ENCODE results near the gene MCTP1. TPM values are rescaled to one million over a fixed set of nuclear protein-coding genes. Genes with fewer than 3 reads are reported as not detected.

Gene MCTP1
- polyA plus RNA-seq, 3 donors = 34.4 to 72.9 (median 55.5) TPM

GRCh38 chr5:95068289-95068910 lies 216.5 kb downstream of the MCTP1 start:
- peak overlapping the region; percentile 65 to 94 (median 91) for H3K27ac Mint-ChIP-seq
- H3K36me3 Mint-ChIP-seq = peaks cover 12 to 21% of the 10 kb centered on the region in 2 donors

GRCh38 chr5:95066048-95066447 lies 218.8 kb downstream of the MCTP1 start:
- Histone ChIP-seq H3K27me3 (ENCODE audit: control insufficient read depth in 2 of 2, insufficient read depth in 2 of 2, low read length in 2 of 2) (no peaks in the 10 kb centered on the region), H2AFZ (ENCODE audit: insufficient read depth, low read depth, low read length, poor library complexity, severe bottlenecking) (no peak overlapping the region), H3K4me2 (replicated peaks; ENCODE audit: extremely low read depth, low read length, poor library complexity, severe bottlenecking) (no peak overlapping the region), H3K9me3 (replicated peaks in 1 of 2; ENCODE audit: control insufficient read depth in 1 of 2, insufficient read depth in 1 of 2, low read length in 2 of 2) (no peaks in the 10 kb centered on the region), H3K79me2 (ENCODE audit: insufficient read depth, low read length) (peaks cover 91% of the 10 kb centered on the region), H3K36me3 (replicated peaks in 1 of 2; ENCODE audit: control insufficient read depth in 1 of 2, insufficient read depth in 2 of 2, low read length in 2 of 2) (no peaks in the 10 kb centered on the region), H4K20me1 (ENCODE audit: insufficient read depth, low read length) (peaks cover 82% of the 10 kb centered on the region), H3K9ac (ENCODE audit: insufficient read depth, low read length, poor library complexity, severe bottlenecking) (no peak overlapping the region), H3K27ac (ENCODE audit: low read depth in 1 of 2, low read length in 2 of 2) (peak overlapping the region in 1 of 2 donors; percentile 29), H3K4me1 (ENCODE audit: control insufficient read depth in 1 of 2, insufficient read depth in 2 of 2, low read length in 2 of 2) (peaks cover 35 to 45% of the 10 kb centered on the region in 2 donors), H3K4me3 (replicated peaks in 1 of 3; ENCODE audit: low read depth in 2 of 3, low read length in 3 of 3) (no peak overlapping the region)
- DNase-seq = no peak
- H3K9me3 Mint-ChIP-seq = peaks cover 0 to 2% (median 0%) of the 10 kb centered on the region in 7 donors
- H3K27me3 Mint-ChIP-seq (ENCODE audit: low read depth in 3 of 3) = peaks cover 0 to 1% (median 0%) of the 10 kb centered on the region in 3 donors
- H3K4me3 Mint-ChIP-seq = no peak overlapping the region
- peaks cover 44% of the 10 kb centered on the region for H3K4me1 Mint-ChIP-seq
- intact Hi-C loops (cut with micrococcal nuclease) = no loop called here
- TF ChIP-seq CTCF (IDR thresholded peaks at IDR 0.05) = no peak
- peaks cover 12 to 14% of the 10 kb centered on the region in 2 donors for H3K36me3 Mint-ChIP-seq
- H3K27ac Mint-ChIP-seq = peak overlapping the region in 5 of 7 donors; percentile 1 to 79 (median 76)
- WGBS (ENCODE audit: insufficient coverage) = no CpG with 5 or more reads among the region's 1 CpG

More at GRCh38 chr5:95068289-95068910, 216.5 kb downstream of the MCTP1 start:
- Histone ChIP-seq H3K36me3 (replicated peaks in 1 of 2; ENCODE audit: control insufficient read depth in 1 of 2, insufficient read depth in 2 of 2, low read length in 2 of 2) (no peaks in the 10 kb centered on the region), H3K9ac (ENCODE audit: insufficient read depth, low read length, poor library complexity, severe bottlenecking) (no peak overlapping the region), H3K27me3 (ENCODE audit: control insufficient read depth in 2 of 2, insufficient read depth in 2 of 2, low read length in 2 of 2) (no peaks in the 10 kb centered on the region), H3K4me1 (ENCODE audit: control insufficient read depth in 1 of 2, insufficient read depth in 2 of 2, low read length in 2 of 2) (peaks cover 42 to 59% of the 10 kb centered on the region in 2 donors), H3K27ac (ENCODE audit: low read depth in 1 of 2, low read length in 2 of 2) (peak overlapping the region in 1 of 2 donors; percentile 68), H4K20me1 (ENCODE audit: insufficient read depth, low read length) (peaks cover 82% of the 10 kb centered on the region), H3K79me2 (ENCODE audit: insufficient read depth, low read length) (peaks cover 92% of the 10 kb centered on the region), H3K4me3 (replicated peaks in 1 of 3; ENCODE audit: low read depth in 2 of 3, low read length in 3 of 3) (peak overlapping the region in 2 of 3 experiments; percentile 19 to 45), H3K9me3 (replicated peaks in 1 of 2; ENCODE audit: control insufficient read depth in 1 of 2, insufficient read depth in 1 of 2, low read length in 2 of 2) (no peaks in the 10 kb centered on the region), H2AFZ (ENCODE audit: insufficient read depth, low read depth, low read length, poor library complexity, severe bottlenecking) (no peak overlapping the region), H3K4me2 (replicated peaks; ENCODE audit: extremely low read depth, low read length, poor library complexity, severe bottlenecking) (peak overlapping the region; percentile 53)
- Mint-ChIP-seq H3K4me1 (peaks cover 64% of the 10 kb centered on the region), H3K9me3 (peaks cover 0 to 2% (median 0%) of the 10 kb centered on the region in 7 donors), H3K4me3 (peak overlapping the region; percentile 70 to 83), H3K27me3 (ENCODE audit: low read depth in 3 of 3) (peaks cover 0 to 1% (median 0%) of the 10 kb centered on the region in 3 donors)
- 100% methylated on average over 1 of the region's 7 CpGs for WGBS (ENCODE audit: insufficient coverage)
- DNase-seq = peak in 1 of 3 donors; percentile 37
- intact Hi-C loops (cut with micrococcal nuclease) = no loop called here
- no peak for TF ChIP-seq CTCF (IDR thresholded peaks at IDR 0.05)
